HFF-Myc (cell line): ENCODE measurements around the gene MSI2.

Source experiments
- DNase-seq: peaks from one replicate; pipeline ENCODE4 v3.0.0-alpha.2; 2011; ENCODE audit warnings: low read depth; ENCODE audit errors: extremely low read depth
- H3K4me3 ChIP-seq: replicated peaks from 2 replicates; pipeline ENCODE4 v1.5.1; 2011; ENCODE audit warnings: low read depth, mild to moderate bottlenecking, control low read depth, low read length
- TF ChIP-seq, protein P1 (sequence below): IDR thresholded peaks from 2 replicates; pipeline ENCODE4 v1.5.1; 2012; ENCODE audit warnings: mild to moderate bottlenecking, low read depth, low read length, control low read depth; ENCODE audit errors: missing control alignments

MSI2 gene

GRCh38 chr17:57442401-57442823, 186.1 kb downstream of the MSI2 start:
- TF ChIP-seq, protein P1, sequence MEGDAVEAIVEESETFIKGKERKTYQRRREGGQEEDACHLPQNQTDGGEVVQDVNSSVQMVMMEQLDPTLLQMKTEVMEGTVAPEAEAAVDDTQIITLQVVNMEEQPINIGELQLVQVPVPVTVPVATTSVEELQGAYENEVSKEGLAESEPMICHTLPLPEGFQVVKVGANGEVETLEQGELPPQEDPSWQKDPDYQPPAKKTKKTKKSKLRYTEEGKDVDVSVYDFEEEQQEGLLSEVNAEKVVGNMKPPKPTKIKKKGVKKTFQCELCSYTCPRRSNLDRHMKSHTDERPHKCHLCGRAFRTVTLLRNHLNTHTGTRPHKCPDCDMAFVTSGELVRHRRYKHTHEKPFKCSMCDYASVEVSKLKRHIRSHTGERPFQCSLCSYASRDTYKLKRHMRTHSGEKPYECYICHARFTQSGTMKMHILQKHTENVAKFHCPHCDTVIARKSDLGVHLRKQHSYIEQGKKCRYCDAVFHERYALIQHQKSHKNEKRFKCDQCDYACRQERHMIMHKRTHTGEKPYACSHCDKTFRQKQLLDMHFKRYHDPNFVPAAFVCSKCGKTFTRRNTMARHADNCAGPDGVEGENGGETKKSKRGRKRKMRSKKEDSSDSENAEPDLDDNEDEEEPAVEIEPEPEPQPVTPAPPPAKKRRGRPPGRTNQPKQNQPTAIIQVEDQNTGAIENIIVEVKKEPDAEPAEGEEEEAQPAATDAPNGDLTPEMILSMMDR: no peak
- H3K4me3 ChIP-seq: no peak overlapping the region
- no peak for DNase-seq

GRCh38 chr17:57442914-57443571, 186.7 kb downstream of the MSI2 start:
- no peak for DNase-seq
- TF ChIP-seq, protein P1: no peak
- no peak overlapping the region for H3K4me3 ChIP-seq

- H3K4me3 ChIP-seq: no peak overlapping the region
- TF ChIP-seq, protein P1: no peak
- DNase-seq: no peak
Measured at GRCh38 chr17:57443781-57444180, 187.5 kb downstream of the MSI2 start.

DNA sequence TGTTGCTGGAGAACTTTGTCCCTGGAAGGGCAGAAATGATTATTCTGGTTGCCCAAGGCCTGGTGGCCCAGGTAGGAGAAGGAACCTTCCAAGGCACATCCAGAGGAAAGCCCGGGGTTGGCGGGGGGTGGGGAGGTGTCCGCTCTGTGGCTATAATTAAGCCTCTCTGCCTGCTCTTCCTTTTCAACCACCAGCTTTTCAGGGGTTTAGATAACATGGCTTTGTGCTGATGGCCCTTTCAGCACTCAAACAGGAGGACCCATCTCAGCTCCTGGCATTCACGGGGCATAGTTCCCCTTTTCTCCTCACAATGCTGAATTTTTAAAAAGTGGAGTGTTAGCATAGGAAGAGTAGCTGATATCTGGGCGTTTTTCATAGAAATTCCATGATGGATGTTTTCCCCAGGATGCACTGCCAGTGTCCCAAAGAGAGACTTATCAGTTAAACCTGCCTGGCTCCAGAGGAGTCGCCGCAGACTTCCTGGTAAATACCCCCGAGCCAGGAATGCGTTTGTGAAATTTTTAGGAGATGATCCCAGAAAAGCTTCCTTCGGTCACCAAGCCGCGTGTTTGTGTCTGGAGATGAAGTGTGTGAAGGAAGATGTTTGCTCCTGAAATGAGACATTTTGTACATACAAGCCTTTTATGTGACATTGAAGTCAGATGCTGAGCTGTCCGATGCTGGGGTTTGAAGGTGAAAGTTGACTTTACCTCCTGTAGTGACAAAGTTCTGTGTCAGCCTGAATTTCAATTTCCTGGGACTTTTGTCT, 188.5 kb downstream of the MSI2 start:
- H3K4me3 ChIP-seq: no peak overlapping the region
- TF ChIP-seq, protein P1: no peak
- no peak for DNase-seq

DNA sequence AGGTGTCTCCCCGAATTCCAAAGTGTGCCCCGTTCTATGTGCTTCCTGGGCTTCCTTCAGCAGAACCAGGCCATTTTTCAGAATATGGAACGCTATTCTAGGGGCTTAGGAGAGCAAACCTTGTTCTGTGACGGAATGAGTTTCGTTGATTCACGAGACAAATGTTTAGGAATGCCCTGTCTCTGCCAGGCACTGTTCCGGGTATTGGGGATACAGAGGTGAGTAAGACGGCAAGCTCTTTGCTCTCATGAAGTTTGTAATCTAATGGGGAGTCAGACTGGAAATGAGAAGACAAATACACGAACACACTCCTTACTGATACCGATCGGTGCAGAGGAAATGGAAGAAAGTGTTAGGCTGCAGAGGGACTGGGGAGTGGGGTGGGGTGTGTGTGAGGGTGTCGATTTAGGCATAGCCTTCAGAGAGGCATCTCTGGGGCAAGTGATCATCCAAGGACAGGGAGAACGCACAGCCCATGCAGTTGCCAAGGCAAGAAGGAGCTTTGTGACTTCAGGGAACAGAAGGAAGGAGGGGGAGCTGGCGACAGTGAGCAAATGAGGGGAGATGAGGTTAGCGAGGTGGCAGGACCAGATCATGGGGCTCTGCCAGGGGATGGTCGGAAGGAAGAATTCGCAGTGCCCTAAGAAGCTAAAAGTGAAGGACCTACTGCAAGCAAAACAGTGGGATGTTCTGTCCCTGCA, 189.6 kb downstream of the MSI2 start:
- no peak for DNase-seq
- TF ChIP-seq, protein P1: no peak
- H3K4me3 ChIP-seq: no peak overlapping the region

DNA sequence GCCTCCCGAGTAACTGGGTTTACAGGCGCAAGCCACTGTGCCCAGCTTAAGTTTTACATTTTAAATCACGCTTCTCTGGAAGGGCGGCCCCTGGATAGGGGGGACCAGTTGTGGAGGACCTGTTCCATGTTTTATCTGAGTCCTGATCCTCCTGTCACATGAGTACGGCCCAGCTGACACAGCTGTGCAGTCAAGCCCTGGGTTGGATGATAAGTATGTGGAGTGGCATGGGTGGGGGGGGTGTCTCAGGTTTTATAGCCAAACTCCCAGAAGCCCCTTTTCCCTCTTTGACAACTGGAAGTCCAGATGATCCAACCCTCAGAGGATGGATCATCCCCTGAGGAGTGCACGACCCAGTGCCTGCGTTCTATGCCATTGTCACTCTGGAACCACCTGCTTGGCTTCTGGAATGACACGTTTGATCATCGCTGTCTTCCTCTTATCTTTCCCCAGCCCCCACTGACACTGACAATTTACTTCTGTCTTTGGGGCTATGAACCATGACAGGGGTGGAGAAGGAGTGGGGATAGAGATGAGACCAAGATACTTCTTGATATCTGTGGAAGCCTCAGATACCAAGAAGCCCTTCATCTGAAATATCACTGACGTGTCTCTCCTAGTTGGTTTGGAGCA, 191.2 kb downstream of the MSI2 start:
- no peak for DNase-seq
- TF ChIP-seq, protein P1: no peak

More for the DNA sequence above, 191.2 kb downstream of the MSI2 start:
- no peak overlapping the region for H3K4me3 ChIP-seq
